Smooth muscle cell of the umbilical artery (primary cell): ENCODE results near the gene TIMM50. TPM values are rescaled to one million over a fixed set of nuclear protein-coding genes. Genes with fewer than 3 reads are reported as not detected.

ENCODE experiments used
- total RNA-seq: library from RNA; depleted of rRNA; stranded (reverse); fragments of >200 nt; gene quantifications from 2 replicates; pipeline ENCODE4 v1.2.3, GENCODE V29; 2014

TIMM50 gene
- total RNA-seq = 43.9 and 64.5 TPM in 2 replicates

DNA sequence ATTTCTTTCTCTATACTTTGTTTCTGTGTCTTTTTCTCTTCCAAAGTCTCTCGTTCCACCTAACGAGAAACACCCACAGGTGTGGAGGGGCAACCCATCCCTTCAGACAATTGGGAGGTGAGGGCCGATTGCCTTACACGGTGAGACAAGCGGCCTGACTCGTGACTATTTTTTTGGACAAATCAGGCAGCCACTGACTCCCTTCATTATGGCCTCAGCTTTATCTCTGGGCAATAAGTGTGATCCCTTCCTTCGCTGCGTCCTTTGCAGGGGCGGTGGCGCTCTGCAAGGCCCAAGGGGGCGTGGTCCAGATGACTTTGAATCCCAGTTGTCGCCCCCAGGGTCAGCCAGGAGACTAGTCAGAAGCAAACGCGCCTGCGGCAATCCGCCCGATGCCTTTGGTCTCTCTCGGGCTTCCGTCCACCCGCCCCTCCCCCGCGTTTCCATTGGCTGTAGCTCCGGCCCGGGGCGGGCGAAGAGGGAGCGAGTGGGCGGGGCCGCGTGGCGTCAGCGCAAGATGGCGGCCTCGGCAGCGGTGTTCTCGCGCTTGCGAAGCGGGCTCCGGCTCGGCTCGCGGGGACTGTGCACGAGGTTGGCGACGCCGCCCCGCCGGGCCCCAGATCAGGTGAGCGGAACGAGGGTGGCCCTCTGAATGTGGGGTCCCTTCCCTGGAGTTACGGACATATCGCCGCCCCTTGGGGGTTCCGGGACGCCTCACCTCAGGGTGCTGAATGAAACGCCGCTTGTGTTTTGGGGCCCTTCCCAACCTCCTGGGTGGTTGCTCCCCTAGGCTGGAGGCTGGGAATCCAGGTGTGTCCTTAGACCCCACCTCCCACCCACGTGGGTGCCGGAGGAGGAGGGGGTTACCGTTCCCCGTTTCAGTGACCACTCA lies at the start of gene TIMM50:
Gene TIMM50, plus strand, starts transcription at position 502 of the 892 bp plus-strand sequence. Its CDS starts 16 bp downstream, at position 518.

DNA sequence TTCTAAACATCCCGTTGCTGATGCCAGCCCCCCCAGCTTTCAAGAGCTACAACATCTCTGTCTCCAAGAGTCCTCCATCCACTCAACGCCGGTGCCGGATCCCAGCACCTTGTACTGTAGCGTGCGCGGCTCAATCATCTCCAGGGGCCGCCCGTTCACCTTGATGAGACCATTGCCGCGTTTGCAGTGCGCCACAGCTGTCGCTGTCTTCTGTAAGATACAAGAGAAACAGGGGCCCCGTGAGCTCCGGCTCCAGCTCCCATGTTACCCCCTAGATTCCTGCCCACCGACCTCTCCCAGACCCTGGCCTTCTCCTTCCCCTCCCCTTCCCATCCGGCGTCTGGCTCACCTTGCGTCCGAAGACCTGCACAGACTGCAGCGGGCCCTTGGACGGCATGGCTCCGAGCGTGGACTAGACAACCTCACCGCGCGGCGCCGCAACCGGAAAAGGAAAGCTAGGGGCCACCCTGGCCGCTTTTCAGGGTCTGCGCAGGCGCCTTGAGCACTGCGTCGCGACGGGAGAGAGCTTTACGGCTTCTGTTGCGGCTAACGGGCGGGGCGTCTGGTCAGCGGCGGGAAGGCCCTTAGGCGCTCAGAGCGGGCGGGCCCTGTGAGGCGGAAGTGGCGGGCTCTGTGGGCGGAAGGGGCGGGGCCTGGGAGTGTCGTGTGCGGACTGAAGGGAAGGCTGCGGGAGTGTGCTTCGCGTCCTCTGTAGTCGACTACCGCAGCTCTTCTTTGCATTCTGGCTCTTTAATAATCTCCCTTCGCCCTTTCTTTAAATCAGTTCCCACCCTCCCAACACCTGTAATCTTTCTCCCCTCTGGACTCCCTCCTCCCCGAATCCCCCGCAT lies 44.9 kb upstream of the TIMM50 start, which contains the start of gene RPS16:
Gene RPS16, minus strand, starts transcription at position 451 of the 851 bp plus-strand sequence. Its CDS starts 54 bp downstream, at position 397.

DNA sequence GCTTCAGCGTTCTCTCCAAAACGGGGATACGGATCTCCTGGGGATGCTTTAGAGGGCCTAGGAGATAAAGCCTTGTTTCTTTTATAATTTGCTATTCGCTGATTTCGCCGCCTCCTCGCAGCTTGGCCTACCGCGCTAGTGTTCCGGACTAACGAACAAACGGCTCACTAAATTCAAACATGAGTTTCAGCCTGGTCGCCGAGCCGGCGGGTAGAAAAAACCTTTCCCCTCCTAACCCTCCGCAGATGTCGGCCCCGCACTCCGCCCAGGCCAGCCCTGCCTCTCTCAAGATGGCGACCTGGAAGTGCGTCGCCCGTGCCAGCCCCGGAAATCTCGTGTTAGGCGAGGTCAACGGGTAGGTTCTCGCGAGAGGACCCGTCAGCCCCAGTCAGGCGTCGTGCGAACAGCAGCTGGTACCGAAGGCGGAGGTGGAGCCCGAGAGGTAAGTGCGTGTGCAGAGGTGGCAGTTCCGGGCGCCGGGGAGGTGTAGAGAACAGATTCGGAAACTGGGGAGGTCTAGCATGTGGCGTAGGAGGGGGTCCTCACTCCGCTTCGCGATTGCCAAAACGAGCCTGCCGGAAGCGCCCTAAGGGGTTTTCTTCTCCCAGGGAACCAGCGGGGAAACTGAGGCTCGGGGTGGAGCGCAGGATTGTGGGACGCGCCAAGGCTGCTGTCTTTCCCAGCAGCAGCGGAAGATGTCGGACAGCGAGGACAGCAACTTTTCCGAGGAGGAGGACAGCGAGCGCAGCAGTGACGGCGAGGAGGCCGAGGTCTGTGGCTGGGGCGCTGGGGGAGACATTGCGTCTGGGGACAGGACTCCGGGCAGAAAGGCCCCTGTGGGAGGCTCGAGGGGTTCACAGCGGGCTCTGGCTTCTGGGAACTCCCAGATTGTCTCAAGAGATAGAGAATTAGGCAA lies 35.2 kb upstream of the TIMM50 start, which contains the start of gene SUPT5H:
Gene SUPT5H, plus strand, starts transcription at position 387 of the 916 bp plus-strand sequence. Its CDS starts 309 bp downstream, at position 696.

DNA sequence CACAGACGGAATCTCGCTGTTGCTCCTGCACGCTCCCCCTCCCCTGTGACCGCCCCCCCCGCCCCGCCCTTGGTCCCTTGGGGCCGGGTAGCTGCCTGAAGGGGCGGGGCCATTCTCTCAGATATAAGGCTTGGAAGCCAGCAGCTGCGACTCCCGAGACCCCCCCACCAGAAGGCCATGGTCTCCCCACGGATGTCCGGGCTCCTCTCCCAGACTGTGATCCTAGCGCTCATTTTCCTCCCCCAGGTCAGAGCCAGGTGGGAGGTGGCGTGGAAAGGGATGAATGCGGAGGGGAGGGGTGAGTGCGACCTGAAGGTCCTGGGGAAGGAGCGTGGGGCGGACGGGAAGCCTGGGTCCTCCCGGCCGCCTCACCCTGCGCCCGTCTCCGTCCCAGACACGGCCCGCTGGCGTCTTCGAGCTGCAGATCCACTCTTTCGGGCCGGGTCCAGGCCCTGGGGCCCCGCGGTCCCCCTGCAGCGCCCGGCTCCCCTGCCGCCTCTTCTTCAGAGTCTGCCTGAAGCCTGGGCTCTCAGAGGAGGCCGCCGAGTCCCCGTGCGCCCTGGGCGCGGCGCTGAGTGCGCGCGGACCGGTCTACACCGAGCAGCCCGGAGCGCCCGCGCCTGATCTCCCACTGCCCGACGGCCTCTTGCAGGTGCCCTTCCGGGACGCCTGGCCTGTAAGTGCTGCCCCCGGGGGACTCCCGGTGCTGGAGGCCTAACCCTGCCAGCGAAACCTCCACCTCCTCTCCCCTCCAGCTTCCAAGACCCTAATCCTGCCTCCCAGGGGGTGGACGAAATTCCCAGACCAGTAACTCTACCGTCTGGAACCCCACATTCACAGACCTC lies 18.4 kb downstream of the TIMM50 start, which contains the start of gene DLL3:
Gene DLL3, plus strand, starts transcription at position 150 of the 845 bp plus-strand sequence. Its CDS starts 28 bp downstream, at position 178.

DNA sequence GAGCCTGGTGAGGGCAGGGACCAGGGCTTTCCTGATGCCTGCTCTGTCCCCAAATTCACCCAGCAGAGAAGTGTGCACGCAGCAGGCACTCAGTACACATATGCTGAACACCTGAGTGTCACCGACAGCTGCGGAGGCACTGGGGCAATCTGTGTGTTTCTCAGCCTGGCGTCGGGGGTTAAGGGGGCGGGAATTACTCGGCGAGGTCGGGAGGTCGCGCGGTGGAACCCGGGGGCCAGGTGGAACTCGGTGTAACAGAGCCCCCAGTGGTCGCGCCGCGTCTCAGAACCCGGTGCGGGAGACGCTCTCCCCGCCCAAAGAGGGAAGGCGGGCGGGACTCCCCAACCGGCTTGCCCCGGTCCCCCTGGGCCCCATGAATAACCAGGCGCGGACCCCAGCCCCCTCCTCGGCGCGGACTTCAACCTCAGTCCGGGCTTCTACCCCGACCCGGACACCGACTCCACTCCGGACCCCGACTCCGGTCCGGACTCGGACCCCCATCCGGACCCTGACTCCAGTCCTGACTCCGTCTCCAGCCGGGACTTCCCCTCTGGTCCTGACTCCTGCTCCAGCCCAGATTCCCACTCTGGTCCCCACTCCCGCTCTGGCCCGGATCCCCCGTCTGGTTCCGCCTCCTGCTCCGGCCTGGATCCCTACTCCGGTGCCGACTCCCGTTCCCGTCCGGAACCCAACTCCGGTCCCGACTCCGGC lies 34.4 kb downstream of the TIMM50 start, which contains the start of gene SELENOV:
Gene SELENOV, plus strand, starts transcription at position 300 of the 711 bp plus-strand sequence. Its CDS starts 74 bp downstream, at position 374.

DNA sequence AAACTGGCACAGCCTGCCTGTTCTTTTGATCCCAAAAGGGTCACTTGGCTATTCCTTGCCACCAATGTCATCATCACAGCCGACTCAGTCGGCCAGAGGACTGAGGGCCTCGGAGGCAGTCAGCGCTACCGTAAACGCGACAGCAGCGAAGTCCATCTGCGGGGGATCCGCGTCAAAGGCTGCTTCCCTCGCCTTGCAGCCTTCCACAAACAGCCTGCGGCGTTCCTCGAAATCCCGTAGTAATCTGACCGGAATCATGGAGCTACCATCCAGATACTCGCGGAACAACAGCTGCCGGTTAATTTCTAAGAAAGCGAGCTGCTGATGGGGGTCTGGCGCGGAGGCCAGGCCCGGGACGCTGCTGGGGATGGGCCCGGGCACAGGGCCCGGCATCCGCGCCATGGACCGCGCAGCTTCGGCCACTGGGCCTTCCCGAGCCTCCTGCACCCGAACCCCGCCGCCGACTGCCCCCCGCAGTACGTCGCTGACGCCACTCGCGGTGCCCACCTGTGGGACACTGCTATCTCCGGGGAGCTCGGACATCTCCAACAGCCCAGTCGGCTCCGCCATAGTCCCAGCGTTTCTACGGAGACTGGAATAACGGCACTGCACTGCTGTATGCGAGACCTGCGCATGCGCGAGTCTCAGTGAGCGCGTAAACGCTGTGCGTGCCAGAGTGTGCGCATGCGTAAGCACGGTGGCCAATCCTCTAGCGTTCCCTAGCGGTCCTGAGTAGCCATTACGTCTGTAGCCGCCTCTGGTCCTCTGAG lies 51.8 kb downstream of the TIMM50 start, which contains the start of gene EID2B:
Gene EID2B, minus strand, starts transcription at position 620 of the 770 bp plus-strand sequence. Its CDS starts 50 bp downstream, at position 570.

DNA sequence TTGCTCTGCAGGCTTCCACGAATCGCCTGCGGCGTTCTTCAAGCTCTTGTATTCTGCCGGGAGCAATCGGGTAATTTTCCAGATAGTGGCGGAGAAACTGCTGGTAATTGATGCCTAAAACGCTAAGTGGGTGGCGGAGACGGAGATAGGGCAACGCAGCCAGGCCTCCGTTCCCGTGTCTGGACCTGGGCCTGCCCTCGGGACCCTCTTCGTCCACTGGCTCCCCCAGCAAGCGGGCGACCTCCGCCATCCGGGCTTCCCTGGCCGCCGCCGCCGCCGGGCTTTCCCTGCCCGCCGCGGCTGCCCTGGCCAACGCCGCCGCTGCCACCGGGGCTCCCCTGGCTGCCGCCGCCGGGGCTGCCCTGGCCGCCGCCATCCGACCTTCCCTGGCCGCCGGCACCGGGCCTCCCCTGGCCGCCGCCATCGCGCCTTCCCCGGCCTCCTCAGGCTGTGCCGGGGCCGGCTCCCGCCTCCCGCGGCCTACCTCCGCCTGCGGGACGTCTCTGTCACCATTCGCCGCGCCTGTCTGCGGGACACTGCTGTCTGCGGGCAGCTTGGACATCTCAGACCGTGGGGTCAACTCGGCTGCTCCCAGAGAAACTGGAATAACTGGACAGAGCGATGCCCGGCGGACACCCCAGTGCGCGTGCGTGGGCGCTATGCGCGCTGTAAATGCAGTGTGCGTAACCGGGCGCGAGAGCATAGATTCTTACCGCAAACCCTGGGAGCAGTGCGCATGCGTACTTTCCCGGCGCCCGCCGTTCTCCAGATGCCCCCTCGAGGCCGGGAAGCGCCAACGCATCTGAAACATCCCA lies 59.1 kb downstream of the TIMM50 start, which contains the start of gene EID2:
Gene EID2, minus strand, starts transcription at position 644 of the 815 bp plus-strand sequence. Its CDS starts 82 bp downstream, at position 562.

Other genes starting within 250 kb of the TIMM50 start
- not detected in 2 replicates for gene IFNL3, start 235.8 kb upstream of the TIMM50 start, total RNA-seq
- gene IFNL4, start 232.0 kb upstream of the TIMM50 start, total RNA-seq = 0.09 TPM in 1 of 2 replicates, not detected in the other
- gene IFNL2, start 212.4 kb upstream of the TIMM50 start, total RNA-seq = not detected in 2 replicates
- gene IFNL1, start 184.4 kb upstream of the TIMM50 start, total RNA-seq = not detected in 2 replicates
- 0.51 and 0.59 TPM in 2 replicates for gene LRFN1, start 160.0 kb upstream of the TIMM50 start, total RNA-seq
- not detected in 2 replicates for gene GMFG, start 144.8 kb upstream of the TIMM50 start, total RNA-seq
- 56.7 and 100 TPM in 2 replicates for gene SAMD4B, start 138.4 kb upstream of the TIMM50 start, total RNA-seq
- gene PAF1, start 89.7 kb upstream of the TIMM50 start, total RNA-seq = 20.6 and 24.1 TPM in 2 replicates
- gene MED29, start 89.5 kb upstream of the TIMM50 start, total RNA-seq = 15.1 and 19.5 TPM in 2 replicates
- gene ZFP36, start 74.0 kb upstream of the TIMM50 start, total RNA-seq = 0.59 and 1.2 TPM in 2 replicates
- 13.4 and 22.7 TPM in 2 replicates for gene PLEKHG2, start 68.2 kb upstream of the TIMM50 start, total RNA-seq
- 22.9 and 43.7 TPM in 2 replicates for gene RPS16, start 44.9 kb upstream of the TIMM50 start, total RNA-seq
- gene SUPT5H, start 35.3 kb upstream of the TIMM50 start, total RNA-seq = 71.0 and 92.6 TPM in 2 replicates
- gene DLL3, start 18.1 kb downstream of the TIMM50 start, total RNA-seq = under 0.01 and 0.32 TPM in 2 replicates
- not detected in 2 replicates for gene SELENOV, start 34.3 kb downstream of the TIMM50 start, total RNA-seq
- gene EID2B, start 52.0 kb downstream of the TIMM50 start, total RNA-seq = 1.9 and 3.6 TPM in 2 replicates
- gene EID2, start 59.3 kb downstream of the TIMM50 start, total RNA-seq = 8.2 and 9.8 TPM in 2 replicates
- not detected in 2 replicates for gene LGALS13, start 121.7 kb downstream of the TIMM50 start, total RNA-seq
- not detected in 2 replicates for gene LGALS16, start 175.1 kb downstream of the TIMM50 start, total RNA-seq
- gene LGALS14, start 223.6 kb downstream of the TIMM50 start, total RNA-seq = not detected in 2 replicates